GM21528 (cell line): ENCODE data around the gene NT5C3A.
"Not testable (repeated sequence)": the region's sequence is repeated elsewhere in the genome, so short reads cannot be mapped to it uniquely, and the experiment has no call there.

ENCODE experiments used
- ATAC-seq: cut with Tn5 transposase; IDR thresholded peaks from one replicate; pipeline ENCODE4 v1.9.1; 2021; ENCODE audit warnings: mild to moderate bottlenecking, moderate library complexity; ENCODE audit not compliant: unreplicated experiment, low FRiP score

The NT5C3A gene

DNA sequence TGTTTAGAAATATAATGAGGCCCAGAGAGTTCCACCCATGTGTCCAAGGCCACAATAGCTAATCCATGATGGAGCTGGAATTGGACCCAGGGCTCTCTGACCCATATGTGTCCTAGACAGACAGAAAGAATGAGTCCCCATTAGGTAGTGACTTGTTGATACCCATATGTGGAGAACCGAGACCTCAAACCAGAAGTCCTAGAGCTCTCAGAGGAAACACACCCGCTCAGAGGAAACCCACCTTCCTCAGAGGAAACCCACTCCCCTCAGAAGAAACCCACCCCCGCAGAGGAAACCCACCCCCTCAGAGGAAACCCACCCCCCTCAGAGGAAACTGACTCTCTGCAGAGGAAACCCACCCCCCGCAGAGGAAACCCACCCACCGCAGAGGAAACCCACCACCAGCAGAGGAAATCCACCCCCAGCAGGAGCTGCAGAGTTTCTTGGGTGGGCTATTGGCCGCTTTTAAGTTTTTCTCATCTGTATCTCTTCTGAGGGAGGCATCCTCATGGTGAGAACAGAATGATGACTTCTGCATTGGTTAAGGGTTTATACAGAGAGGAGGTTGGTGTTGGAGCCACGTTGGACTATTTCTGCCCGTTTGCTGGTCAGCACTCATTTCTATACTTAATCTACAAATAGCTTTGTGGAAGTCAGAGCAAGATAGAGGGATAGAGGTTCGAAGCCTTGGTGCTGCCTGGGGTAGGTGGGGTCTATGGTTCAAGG, 70.4 kb downstream of the NT5C3A start:
- not testable (repeated sequence) for ATAC-seq

DNA sequence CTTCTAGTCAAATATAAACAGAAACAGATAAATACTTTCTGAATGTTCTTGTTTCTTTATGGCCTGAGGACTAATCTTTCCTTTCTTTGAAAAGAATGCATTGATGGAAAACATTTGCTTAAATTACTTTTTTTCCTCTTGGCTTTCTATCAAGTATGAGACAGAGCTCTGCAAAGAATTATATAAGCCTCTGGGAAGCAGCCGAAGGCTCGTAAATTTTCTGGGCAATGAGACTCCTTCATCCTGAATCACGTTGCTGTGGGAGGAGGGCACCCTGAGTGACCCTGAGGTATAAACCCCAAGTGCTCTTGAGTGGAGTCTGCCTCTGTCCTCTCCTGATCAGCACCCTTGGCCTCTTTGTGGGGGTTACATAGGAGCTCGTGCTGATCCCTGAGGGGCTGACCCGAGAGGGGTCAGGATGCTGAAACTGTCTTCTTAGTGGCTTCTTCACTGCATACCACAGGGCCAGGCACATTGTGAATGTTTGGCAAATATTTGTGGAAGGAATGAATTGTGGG, 71.4 kb downstream of the NT5C3A start:
- not testable (repeated sequence) for ATAC-seq

DNA sequence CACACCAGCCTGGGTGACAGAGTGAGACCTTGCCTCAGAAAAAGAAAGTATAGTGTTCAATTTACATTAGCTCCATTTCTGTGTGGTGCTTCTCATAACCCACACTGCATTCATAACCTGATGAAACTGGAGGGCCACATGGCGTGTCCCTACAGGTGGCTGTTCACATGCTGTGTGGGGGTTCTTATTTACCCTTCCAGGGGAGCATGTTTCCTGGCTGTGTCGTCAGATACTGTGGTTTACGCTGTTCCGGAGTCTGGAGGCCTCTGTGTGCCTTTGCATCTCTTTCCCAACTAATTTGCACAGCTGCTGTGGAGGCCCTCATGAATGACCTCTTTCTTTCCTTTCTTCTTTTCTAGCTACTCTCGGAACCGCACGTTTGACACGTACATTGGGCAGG, 74.4 kb downstream of the NT5C3A start:
- peak; percentile 81 for ATAC-seq

DNA sequence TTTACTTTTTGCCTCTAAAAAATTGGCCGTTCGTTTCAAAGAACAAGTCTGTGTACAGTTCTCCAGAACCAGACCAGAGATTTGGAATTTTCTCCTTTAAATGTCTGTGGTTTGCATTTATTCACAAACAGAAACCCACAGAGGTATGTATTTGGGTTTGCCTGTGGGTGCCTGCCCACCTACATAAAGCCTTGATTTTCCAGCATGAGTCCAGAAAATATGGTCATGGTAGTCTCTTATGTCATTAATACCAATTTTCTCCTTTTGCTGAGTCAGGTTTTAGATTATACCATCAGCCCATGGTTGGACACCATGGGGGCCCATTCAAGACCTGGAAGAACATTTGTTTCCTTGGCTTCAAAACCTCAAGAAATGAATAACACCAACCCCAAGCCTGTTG, 82.7 kb downstream of the NT5C3A start:
- ATAC-seq, result not testable (repeated sequence)

DNA sequence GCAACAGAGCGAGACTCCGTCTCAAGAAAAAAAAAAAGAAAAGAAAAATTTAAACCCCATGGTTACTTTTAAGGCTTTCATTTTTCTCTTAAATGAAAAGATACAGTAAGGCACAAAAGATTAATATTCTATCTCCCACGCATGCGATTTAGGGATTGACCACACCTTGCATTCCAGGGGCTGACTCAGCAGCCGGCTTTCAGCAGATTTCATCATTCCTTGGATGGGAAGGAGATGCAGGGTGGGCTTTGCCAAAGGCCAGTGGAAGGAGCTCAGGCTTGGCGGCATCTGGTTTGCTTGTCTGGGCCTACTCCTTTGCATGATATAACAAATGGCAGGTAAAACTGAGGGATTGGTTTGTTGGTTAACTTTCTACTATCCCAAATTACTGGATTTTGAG, 83.3 kb downstream of the NT5C3A start:
- ATAC-seq, result not testable (repeated sequence)

DNA sequence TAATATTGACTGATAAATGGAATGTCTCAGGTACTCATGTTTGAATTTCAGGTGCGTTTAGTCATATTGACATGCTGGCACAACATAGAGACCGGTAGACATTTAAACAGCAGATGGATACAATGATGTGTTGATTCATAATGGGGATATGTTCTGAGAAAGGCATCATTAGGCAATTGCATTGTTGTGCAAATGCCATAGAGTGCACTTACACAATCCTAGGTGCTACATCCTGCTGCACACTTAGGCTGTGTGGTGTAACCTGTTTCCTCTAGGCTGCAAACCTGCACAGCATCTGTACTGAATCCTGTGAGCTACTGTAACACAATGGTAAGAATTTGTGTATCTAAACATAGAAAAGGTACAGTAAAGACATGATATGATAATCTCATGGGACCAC, 85.4 kb downstream of the NT5C3A start:
- ATAC-seq, result not testable (repeated sequence)

DNA sequence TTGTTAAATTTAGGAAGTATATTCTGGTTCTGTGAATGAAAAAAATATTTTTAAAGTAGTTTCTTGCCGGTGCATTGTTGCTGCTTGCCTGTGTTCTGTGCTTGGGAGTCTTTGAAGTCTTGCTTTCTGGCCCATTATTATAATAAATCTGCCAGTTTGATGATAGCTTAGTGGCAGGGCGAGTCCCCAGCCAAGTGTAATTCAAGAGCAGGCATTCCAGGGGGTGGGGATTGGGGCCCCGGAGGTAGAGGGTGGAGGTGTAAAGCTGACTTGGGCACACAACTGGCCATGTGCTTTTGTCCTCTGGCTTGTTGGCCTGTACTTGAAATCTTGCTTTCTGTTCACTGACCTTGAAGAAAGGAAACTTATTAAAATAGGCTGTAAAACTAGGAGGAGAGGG, 90.6 kb downstream of the NT5C3A start:
- ATAC-seq, result not testable (repeated sequence)

DNA sequence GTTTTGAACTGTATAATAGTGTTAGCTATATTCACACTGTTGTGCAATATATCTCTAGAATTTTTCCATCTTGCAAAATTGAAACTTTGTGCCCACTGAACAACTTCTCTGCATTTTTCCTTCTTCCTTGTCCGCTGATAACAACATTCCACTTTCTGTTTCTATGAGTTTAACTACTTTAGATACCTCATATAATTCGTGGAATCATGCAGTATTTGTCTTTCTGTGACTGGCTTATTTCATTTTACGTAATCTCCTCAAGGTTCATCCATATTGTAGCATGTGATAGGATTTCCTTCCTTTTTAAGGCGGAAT, 95.4 kb downstream of the NT5C3A start:
- not testable (repeated sequence) for ATAC-seq

DNA sequence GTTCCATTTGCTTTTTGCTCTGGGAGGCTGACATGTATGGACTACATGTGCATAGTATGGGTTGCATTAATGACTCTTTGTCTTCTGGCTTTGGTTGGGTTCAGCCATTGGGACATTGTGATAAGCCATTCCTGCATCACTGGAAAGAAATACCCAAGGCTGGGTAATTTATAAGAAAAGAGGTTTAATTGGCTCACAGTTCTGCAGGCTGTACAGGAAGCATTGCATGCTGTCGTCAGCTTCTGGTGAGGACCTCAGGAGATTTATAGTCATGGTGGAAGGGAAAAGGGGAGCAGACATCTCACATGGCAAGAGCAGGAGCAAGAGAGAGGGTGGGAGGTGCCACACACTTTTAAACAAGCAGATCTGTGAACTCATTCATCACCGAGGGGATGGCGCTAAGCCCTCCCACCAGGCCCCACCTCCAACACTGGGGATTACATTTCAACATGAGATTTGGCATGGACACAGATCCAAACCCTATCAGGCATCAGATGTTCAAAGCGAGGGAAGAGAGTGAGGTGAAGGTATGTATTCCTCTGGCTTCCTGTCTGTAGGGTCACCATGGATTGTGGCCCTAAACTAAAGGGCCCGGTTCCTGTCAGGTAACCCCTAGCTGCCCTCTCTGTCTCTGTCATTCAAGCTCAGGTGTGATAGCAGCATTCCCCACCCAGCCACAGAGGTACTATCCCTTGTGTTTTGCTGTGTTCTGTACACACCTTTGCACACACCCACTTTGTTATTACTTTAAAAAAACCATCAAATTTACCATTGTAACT, 95.9 kb downstream of the NT5C3A start:
- ATAC-seq, result not testable (repeated sequence)

DNA sequence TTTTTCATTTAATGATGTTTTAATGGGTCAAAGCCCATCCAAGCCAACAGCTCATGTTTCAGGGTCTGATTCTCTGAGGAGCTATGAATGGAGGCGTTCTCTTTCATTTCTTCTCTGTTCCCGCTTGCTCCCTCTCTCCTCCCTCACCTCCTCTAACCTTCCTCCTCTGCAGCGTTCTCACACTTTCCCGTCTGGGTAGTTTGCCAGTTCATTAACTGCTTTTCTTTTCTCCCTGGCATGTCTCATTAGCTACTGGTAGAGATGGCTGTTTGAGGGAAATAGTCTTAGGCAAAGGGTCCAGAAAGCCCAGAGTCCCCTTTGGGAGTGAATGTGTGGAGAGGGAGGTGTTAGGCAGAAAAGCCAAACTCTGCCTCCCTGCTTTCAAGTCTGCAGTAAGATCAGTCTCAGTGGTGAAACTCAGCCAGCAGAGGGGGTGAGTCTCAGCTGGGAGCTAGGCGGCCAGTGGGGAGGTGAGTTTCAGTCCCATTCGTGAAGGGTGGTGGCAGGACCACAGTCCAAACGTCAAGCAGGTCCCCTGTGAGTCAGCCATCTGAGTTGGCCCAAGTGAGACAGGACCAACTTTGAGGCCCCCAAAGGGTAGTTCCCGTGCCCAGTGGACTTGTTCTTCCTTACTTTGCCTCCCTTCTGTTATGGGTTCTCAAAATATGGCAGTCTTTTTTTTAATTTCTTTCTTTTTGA, 98.0 kb downstream of the NT5C3A start:
- peak; percentile 96 for ATAC-seq
